Kidney glomerular epithelial cell (primary cell): ENCODE data around the gene SLC7A4.

Experiments used
- DNase-seq: peaks from one replicate; lab custom pipeline; 2025; lab: John Stamatoyannopoulos, UW

The SLC7A4 gene

GRCh38 chr22:20986365-20986764 is 46.0 kb downstream of the SLC7A4 start:
- DNase-seq = no peak

GRCh38 chr22:20985720-20986119 is 46.6 kb downstream of the SLC7A4 start:
- DNase-seq = no peak

GRCh38 chr22:20983081-20983771 is 49.1 kb downstream of the SLC7A4 start:
- no peak for DNase-seq

- no peak for DNase-seq
These were observed 49.8 kb downstream of the SLC7A4 start for GRCh38 chr22:20982563-20982882.

- peak; percentile 70 for DNase-seq
These were observed 50.4 kb downstream of the SLC7A4 start, which contains the start of gene LZTR1 for GRCh38 chr22:20981787-20982562. LZTR1 (plus strand) TSS chr22:20982297; CDS start chr22:20982372, 75 bp downstream.

GRCh38 chr22:20980938-20981722 is 51.2 kb downstream of the SLC7A4 start:
- DNase-seq = no peak

- no peak for DNase-seq
These were observed 51.8 kb downstream of the SLC7A4 start for GRCh38 chr22:20980523-20980922.

- no peak for DNase-seq
These were observed 52.4 kb downstream of the SLC7A4 start for GRCh38 chr22:20979940-20980453.

- DNase-seq = peak; percentile 7
These were observed 53.0 kb downstream of the SLC7A4 start for GRCh38 chr22:20979243-20979809.
